ENCODE data around the gene LIMD2.

DNA sequence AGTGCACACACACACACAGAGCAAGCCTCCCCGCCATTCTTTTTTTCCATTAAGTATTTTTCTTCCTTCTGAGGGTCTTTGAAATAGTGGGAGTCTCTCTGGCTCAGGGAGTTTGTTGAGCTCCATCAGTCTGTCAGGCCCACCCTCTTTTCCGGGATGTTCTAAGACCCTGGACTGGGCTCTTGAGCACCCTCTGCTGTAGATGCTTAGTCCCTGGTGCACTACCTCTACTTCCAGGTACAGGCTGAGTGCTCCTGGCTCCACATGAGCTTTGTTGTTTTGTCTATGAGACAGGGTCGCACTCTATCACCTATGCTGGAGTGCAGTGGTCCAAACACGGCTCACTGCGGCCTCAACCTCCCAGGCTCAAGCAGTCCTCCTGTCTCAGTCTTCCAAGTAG, 20.7 kb downstream of the LIMD2 start:
- TF ChIP-seq EZH2 (IDR thresholded peaks at IDR 0.05; ENCODE audit: borderline replicate concordance, low read length), result no peak
- TF ChIP-seq, protein P1, sequence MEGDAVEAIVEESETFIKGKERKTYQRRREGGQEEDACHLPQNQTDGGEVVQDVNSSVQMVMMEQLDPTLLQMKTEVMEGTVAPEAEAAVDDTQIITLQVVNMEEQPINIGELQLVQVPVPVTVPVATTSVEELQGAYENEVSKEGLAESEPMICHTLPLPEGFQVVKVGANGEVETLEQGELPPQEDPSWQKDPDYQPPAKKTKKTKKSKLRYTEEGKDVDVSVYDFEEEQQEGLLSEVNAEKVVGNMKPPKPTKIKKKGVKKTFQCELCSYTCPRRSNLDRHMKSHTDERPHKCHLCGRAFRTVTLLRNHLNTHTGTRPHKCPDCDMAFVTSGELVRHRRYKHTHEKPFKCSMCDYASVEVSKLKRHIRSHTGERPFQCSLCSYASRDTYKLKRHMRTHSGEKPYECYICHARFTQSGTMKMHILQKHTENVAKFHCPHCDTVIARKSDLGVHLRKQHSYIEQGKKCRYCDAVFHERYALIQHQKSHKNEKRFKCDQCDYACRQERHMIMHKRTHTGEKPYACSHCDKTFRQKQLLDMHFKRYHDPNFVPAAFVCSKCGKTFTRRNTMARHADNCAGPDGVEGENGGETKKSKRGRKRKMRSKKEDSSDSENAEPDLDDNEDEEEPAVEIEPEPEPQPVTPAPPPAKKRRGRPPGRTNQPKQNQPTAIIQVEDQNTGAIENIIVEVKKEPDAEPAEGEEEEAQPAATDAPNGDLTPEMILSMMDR (conservative IDR thresholded peaks at IDR 0.05 in 1 of 2, IDR thresholded peaks at IDR 0.05 in 1 of 2; ENCODE audit: extremely low read depth in 1 of 2, insufficient read depth in 1 of 2, low read depth in 1 of 2, low read length in 2 of 2), result peak in 1 of 2 donors; percentile 22

Data from mammary epithelial cell (primary cell).